SU-DHL-6 (cell line): ENCODE measurements around the gene UBE2R2.

Experiments
- EZH2phosphoT487 ChIP-seq: fragments of 200-600 bp; sonication (generic), shearing (Covaris generic); conservative IDR thresholded peaks from 2 replicates; pipeline ENCODE4 v1.6.1; 2018; ENCODE audit warnings: mild to moderate bottlenecking, antibody characterized with exemption, low read length, moderate library complexity, mixed read lengths
- TF ChIP-seq, protein P1 (sequence below): fragments of 200-600 bp; sonication (generic); IDR thresholded peaks from one replicate; pipeline ENCODE4 v1.5.1; 2017; ENCODE audit warnings: antibody characterized with exemption, mild to moderate bottlenecking, low read length, moderate library complexity; ENCODE audit not compliant: insufficient read depth, poor library complexity, severe bottlenecking

GRCh38 chr9:33809506-33809905 lies 7.5 kb upstream of the UBE2R2 start:
- TF ChIP-seq, protein P1, sequence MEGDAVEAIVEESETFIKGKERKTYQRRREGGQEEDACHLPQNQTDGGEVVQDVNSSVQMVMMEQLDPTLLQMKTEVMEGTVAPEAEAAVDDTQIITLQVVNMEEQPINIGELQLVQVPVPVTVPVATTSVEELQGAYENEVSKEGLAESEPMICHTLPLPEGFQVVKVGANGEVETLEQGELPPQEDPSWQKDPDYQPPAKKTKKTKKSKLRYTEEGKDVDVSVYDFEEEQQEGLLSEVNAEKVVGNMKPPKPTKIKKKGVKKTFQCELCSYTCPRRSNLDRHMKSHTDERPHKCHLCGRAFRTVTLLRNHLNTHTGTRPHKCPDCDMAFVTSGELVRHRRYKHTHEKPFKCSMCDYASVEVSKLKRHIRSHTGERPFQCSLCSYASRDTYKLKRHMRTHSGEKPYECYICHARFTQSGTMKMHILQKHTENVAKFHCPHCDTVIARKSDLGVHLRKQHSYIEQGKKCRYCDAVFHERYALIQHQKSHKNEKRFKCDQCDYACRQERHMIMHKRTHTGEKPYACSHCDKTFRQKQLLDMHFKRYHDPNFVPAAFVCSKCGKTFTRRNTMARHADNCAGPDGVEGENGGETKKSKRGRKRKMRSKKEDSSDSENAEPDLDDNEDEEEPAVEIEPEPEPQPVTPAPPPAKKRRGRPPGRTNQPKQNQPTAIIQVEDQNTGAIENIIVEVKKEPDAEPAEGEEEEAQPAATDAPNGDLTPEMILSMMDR: no peak
- no peak for TF ChIP-seq EZH2phosphoT487
